HepG2 (cell line): ENCODE results near the gene HBD. TPM values are rescaled to one million over a fixed set of nuclear protein-coding genes. Genes with fewer than 3 reads are reported as not detected.

Experiments used
- ATAC-seq: fragments of 200-7000 bp; cut with Tn5 transposase; 3 replicates; pipeline ENCODE4 v1.9.1; 2020; ENCODE audit warnings: mild to moderate bottlenecking, moderate library complexity
- BruUV-seq: library from RNA; stranded (reverse); fragments of 400-500 nt; replicated peaks from 2 replicates; lab custom pipeline; 2021; lab: Mats Ljungman, UMichigan
- CTCF ChIA-PET: fragments of 300-600 bp; formaldehyde crosslinking; extraction: SDS; loops from one replicate; lab custom pipeline; 2021; ENCODE audit warnings: low total read pairs, inconsistent platforms, low intra/inter-chr PET ratio; lab: Yijun Ruan, JAX
- POLR2A ChIA-PET: fragments of 350-600 bp; sonication (Branson Sonifier 250); formaldehyde crosslinking; loops from one replicate; lab custom pipeline; 2020; ENCODE audit warnings: antibody characterized with exemption, inconsistent platforms; lab: Yijun Ruan, JAX
- DNase-seq: peaks from one replicate; pipeline ENCODE4 v3.0.0-alpha.2; 2015; ENCODE audit warnings: low spot score
- FAIRE-seq: peaks from 3 replicates; lab custom pipeline; 2011; peaks lifted over from hg19 to GRCh38; lab: Jason Lieb, UNC
- H2AFZ ChIP-seq: one replicate; pipeline ENCODE4 v1.6.1; 2011; ENCODE audit warnings: low read length, inconsistent platforms
- H3K27ac ChIP-seq: fragments of 300-600 bp; 3 replicates; pipeline ENCODE4 v1.8.0; 2011; ENCODE audit warnings: mixed run types, mild to moderate bottlenecking, mixed read lengths, low read length, inconsistent platforms; ENCODE audit not compliant: insufficient read depth; ENCODE audit errors: extremely low read length
- H3K27me3 ChIP-seq, 2 experiments: fragments of 200-600 bp in 1 of 2; 2 replicates in 1 of 2; 3 replicates in 1 of 2; pipeline versions ENCODE4 v1.6.0 to v1.8.0; 2011; ENCODE audit warnings: low read length in 2 of 2, mild to moderate bottlenecking in 2 of 2, moderate library complexity in 2 of 2, inconsistent platforms in 1 of 2; ENCODE audit not compliant: insufficient read depth in 2 of 2, control insufficient read depth in 1 of 2
- H3K36me3 ChIP-seq, 2 experiments: fragments of 200-600 bp in 1 of 2; replicated peaks in 1 of 2; 2 replicates in 1 of 2; 3 replicates in 1 of 2; pipeline versions ENCODE4 v1.5.1 to v1.8.0; 2011; ENCODE audit warnings: low read length in 2 of 2, inconsistent platforms in 1 of 2; ENCODE audit not compliant: insufficient read depth in 2 of 2, control insufficient read depth in 1 of 2
- H3K4me1 ChIP-seq: 2 replicates; pipeline ENCODE4 v1.5.1; 2012; ENCODE audit warnings: low read length, inconsistent platforms; ENCODE audit not compliant: insufficient read depth
- H3K4me2 ChIP-seq: 2 replicates; pipeline ENCODE4 v1.6.0; 2011; ENCODE audit warnings: low read depth, low read length, inconsistent platforms
- H3K4me3 ChIP-seq, 3 experiments: fragments of 200-600 bp in 1 of 3; sonication (generic), shearing (Covaris generic) in 1 of 3; replicated peaks in 1 of 3; 2 replicates each; pipeline ENCODE4 v1.5.1; 2011 to 2016; ENCODE audit warnings: low read length in 3 of 3, inconsistent platforms in 2 of 3, low read depth in 2 of 3, mild to moderate bottlenecking in 2 of 3, control low read depth in 1 of 3, mixed read lengths in 1 of 3; ENCODE audit not compliant: insufficient read depth in 1 of 3
- H3K79me2 ChIP-seq: one replicate; pipeline ENCODE4 v1.6.1; 2011; ENCODE audit warnings: low read length, inconsistent platforms; ENCODE audit not compliant: insufficient read depth
- H3K9ac ChIP-seq: 2 replicates; pipeline ENCODE4 v1.6.0; 2011; ENCODE audit warnings: mild to moderate bottlenecking, low read depth, low read length, inconsistent platforms; ENCODE audit not compliant: insufficient read depth
- H3K9me3 ChIP-seq: 2 replicates; pipeline ENCODE4 v1.5.1; 2012; ENCODE audit warnings: mild to moderate bottlenecking, low read length
- H4K20me1 ChIP-seq: 2 replicates; pipeline ENCODE4 v1.6.0; 2011; ENCODE audit warnings: inconsistent platforms, mild to moderate bottlenecking, low read length, moderate library complexity; ENCODE audit not compliant: insufficient read depth
- LRRFIP1 ChIP-seq: sonication (generic); formaldehyde crosslinking; conservative IDR thresholded peaks from 2 replicates; pipeline ENCODE4 v1.4.0; 2020; ENCODE audit warnings: missing genetic modification reagents
- NFE2L1 ChIP-seq: sonication (generic); formaldehyde crosslinking; IDR thresholded peaks from 2 replicates; pipeline ENCODE4 v1.4.0; 2020; ENCODE audit warnings: missing genetic modification reagents, mild to moderate bottlenecking, borderline replicate concordance
- RELA ChIP-seq: sonication (generic); formaldehyde crosslinking; IDR thresholded peaks from 2 replicates; pipeline ENCODE4 v1.4.0; 2020; ENCODE audit warnings: missing genetic modification reagents
- ZBTB21 ChIP-seq: sonication (generic); formaldehyde crosslinking; IDR thresholded peaks from 2 replicates; pipeline ENCODE4 v1.4.0; 2020; ENCODE audit warnings: missing genetic modification reagents
- ZNF30 ChIP-seq: sonication (generic); formaldehyde crosslinking; IDR thresholded peaks from 2 replicates; pipeline ENCODE4 v1.5.0; 2020; ENCODE audit warnings: mild to moderate bottlenecking, missing genetic modification reagents
- ZNF562 ChIP-seq: sonication (generic); formaldehyde crosslinking; IDR thresholded peaks from 2 replicates; pipeline ENCODE4 v1.8.0; 2022; ENCODE audit warnings: missing genetic modification reagents, borderline replicate concordance
- ZNF687 ChIP-seq: sonication (generic); formaldehyde crosslinking; IDR thresholded peaks from 2 replicates; pipeline ENCODE4 v1.5.1; 2020; ENCODE audit warnings: mild to moderate bottlenecking, missing genetic modification reagents, moderate library complexity
- ZNF782 ChIP-seq: sonication (generic); formaldehyde crosslinking; IDR thresholded peaks from 2 replicates; pipeline ENCODE4 v1.4.0; 2020; ENCODE audit warnings: missing genetic modification reagents, mild to moderate bottlenecking, borderline replicate concordance
- WGBS: methylation state at CpG from one replicate; pipeline ENCODE4 v1.1.6; 2017; ENCODE audit warnings: low lambda C conversion rate; 5-methylcytosine and 5-hydroxymethylcytosine counted together
- in situ Hi-C: cut with HindIII; loops from 2 replicates; pipeline ENCODE4 v1.10.0; 2017; ENCODE audit warnings: low pct_unique_long_range_greater_than_20kb; ENCODE audit not compliant: extremely low pct_ligation_motif_present
- intact Hi-C: fragments of 100-400 bp; cut with micrococcal nuclease; formaldehyde crosslinking; loops from one replicate; pipeline ENCODE4 v1.10.0; 2022; ENCODE audit not compliant: unreplicated experiment
- polyA plus RNA-seq, 8 experiments: library from polyadenylated mRNA; depleted of rRNA in 3 of 8; stranded (reverse) in 7 of 8; unstranded in 1 of 8; fragments of >200 nt; fragmentation: Illumina TruSeq in 4 of 8; extraction: Trizol in 4 of 8; gene quantifications; 2 replicates each; pipeline versions ENCODE4 v1.2.1 to v1.2.3, GENCODE V29; 2011 to 2016; ENCODE audit warnings: low read depth in 4 of 8, missing spikeins in 1 of 8, mixed read lengths in 1 of 8; ENCODE audit not compliant: insufficient read depth in 1 of 8
- total RNA-seq, 5 experiments: library from RNA; depleted of rRNA; stranded (reverse); fragments of >200 nt; fragmentation: Illumina TruSeq; extraction: Trizol; gene quantifications; 2 replicates each; pipeline ENCODE4 v1.2.3, GENCODE V29; 2016; ENCODE audit warnings: low read depth in 1 of 5
- TF ChIP-seq, protein P1 (sequence below): sonication (generic); formaldehyde crosslinking; IDR thresholded peaks from 2 replicates; pipeline ENCODE4 v1.4.0; 2020; ENCODE audit warnings: missing genetic modification reagents

HBD gene
- total and polyA plus RNA-seq, 2 of the 13 experiments (the other 11 are each of a cell fraction or from before 2014, with no cell fraction given), result not detected

DNA sequence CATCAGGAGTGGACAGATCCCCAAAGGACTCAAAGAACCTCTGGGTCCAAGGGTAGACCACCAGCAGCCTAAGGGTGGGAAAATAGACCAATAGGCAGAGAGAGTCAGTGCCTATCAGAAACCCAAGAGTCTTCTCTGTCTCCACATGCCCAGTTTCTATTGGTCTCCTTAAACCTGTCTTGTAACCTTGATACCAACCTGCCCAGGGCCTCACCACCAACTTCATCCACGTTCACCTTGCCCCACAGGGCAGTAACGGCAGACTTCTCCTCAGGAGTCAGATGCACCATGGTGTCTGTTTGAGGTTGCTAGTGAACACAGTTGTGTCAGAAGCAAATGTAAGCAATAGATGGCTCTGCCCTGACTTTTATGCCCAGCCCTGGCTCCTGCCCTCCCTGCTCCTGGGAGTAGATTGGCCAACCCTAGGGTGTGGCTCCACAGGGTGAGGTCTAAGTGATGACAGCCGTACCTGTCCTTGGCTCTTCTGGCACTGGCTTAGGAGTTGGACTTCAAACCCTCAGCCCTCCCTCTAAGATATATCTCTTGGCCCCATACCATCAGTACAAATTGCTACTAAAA is 7.5 kb downstream of the HBD start, which contains the start of gene HBB:
HBB (minus strand) TSS at position 340 of the 579 bp plus-strand sequence; CDS start at position 290, 50 bp downstream.
- ATAC-seq (no peak), DNase-seq (no peak), FAIRE-seq (no peak)
- H3K9me3 ChIP-seq, result no peaks in the 10 kb centered on the region
- in situ Hi-C loops, result no loop called here
- intact Hi-C loops, result no loop called here
- H3K4me2 ChIP-seq, result no peak within 1 kb of the TSS
- no peaks in the 10 kb centered on the region for H3K79me2 ChIP-seq
- no TSS peak for BruUV-seq
- no peaks in the 10 kb centered on the region for H3K36me3 ChIP-seq
- TF ChIP-seq, protein P1, sequence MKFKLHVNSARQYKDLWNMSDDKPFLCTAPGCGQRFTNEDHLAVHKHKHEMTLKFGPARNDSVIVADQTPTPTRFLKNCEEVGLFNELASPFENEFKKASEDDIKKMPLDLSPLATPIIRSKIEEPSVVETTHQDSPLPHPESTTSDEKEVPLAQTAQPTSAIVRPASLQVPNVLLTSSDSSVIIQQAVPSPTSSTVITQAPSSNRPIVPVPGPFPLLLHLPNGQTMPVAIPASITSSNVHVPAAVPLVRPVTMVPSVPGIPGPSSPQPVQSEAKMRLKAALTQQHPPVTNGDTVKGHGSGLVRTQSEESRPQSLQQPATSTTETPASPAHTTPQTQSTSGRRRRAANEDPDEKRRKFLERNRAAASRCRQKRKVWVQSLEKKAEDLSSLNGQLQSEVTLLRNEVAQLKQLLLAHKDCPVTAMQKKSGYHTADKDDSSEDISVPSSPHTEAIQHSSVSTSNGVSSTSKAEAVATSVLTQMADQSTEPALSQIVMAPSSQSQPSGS, result no peak
- no peak for TF ChIP-seq ZNF782 (CRISPR knock-in tag)
- TF ChIP-seq ZNF687 (CRISPR knock-in tag), result no peak
- no peak for TF ChIP-seq LRRFIP1 (CRISPR knock-in tag)
- TF ChIP-seq NFE2L1, result no peak
- no peak for TF ChIP-seq ZBTB21 (CRISPR knock-in tag)
- TF ChIP-seq RELA (CRISPR knock-in tag), result no peak
- TF ChIP-seq ZNF30 (CRISPR knock-in tag), result no peak
- TF ChIP-seq ZNF562 (CRISPR knock-in tag), result no peak
- ChIA-PET POLR2A (no interaction called here), CTCF (no interaction called here)
- WGBS, result no CpG with 5 or more reads among the region's 3 CpGs
- H3K27me3 ChIP-seq, result peaks cover 0 to 3% of the 10 kb centered on the region in 2 experiments; a peak in 1 of 5 replicates
- H3K9ac ChIP-seq, result no peak within 1 kb of the TSS
- no peak within 1 kb of the TSS for H3K27ac ChIP-seq
- H3K4me1 ChIP-seq, result no peaks in the 10 kb centered on the region
- no peak within 1 kb of the TSS for H3K4me3 ChIP-seq
- H4K20me1 ChIP-seq, result no peaks in the 10 kb centered on the region
- no peak within 1 kb of the TSS for H2AFZ ChIP-seq
